Testis (tissue), 2 donors: ENCODE results near the gene FAM228A.

Source experiments
- CTCF ChIP-seq, 3 experiments: fragments of 450-650 bp in 2 of 3; fragments of 200-600 bp in 1 of 3; sonication (generic) in 1 of 3; IDR thresholded peaks; one replicate each; pipeline ENCODE4 v1.5.1; 2016 to 2019; ENCODE audit warnings: antibody characterized with exemption in 3 of 3, mild to moderate bottlenecking in 2 of 3, moderate library complexity in 1 of 3
- POLR2A ChIP-seq: fragments of 450-650 bp; IDR thresholded peaks from one replicate; pipeline ENCODE4 v1.6.1; 2017; ENCODE audit warnings: antibody characterized with exemption, mild to moderate bottlenecking, moderate library complexity

GRCh38 chr2:24214880-24215279 lies 40.0 kb downstream of the FAM228A start:
- TF ChIP-seq CTCF (IDR thresholded peaks at IDR 0.05): no peak
- TF ChIP-seq POLR2A: no peak
